Keratinocyte (primary cell): ENCODE data around the gene BRD7.

Experiments used
- CTCF ChIP-seq, 3 experiments: IDR thresholded peaks in 1 of 3; conservative IDR thresholded peaks in 1 of 3; optimal IDR thresholded peaks in 1 of 3; 2 replicates in 2 of 3; 3 replicates in 1 of 3; pipeline versions ENCODE3 to v1.5.1; 2011; ENCODE audit warnings: low read length in 3 of 3, mild to moderate bottlenecking in 3 of 3, moderate library complexity in 2 of 3, control low read depth in 1 of 3, inconsistent platforms in 1 of 3; ENCODE audit not compliant: insufficient read depth in 2 of 3; ENCODE audit errors: extremely low read depth in 1 of 3
- EZH2 ChIP-seq: IDR thresholded peaks from one replicate; pipeline ENCODE4 v1.6.1; 2012; ENCODE audit warnings: inconsistent platforms, mild to moderate bottlenecking, low read length, moderate library complexity

- TF ChIP-seq CTCF (optimal IDR thresholded peaks at IDR 0.05 in 1 of 3, IDR thresholded peaks at IDR 0.05 in 1 of 3, conservative IDR thresholded peaks at IDR 0.05 in 1 of 3; ENCODE audit: extremely low read depth in 1 of 3, insufficient read depth in 2 of 3, low read length in 3 of 3) (no peak), EZH2 (no peak)
Measured at GRCh38 chr16:50305441-50306061, 63.2 kb downstream of the BRD7 start.
